WTC11 (cell line): Measurements from ENCODE around the gene PROC.

ENCODE experiments used
- ATF2 ChIP-seq: sonication (generic); formaldehyde crosslinking; IDR thresholded peaks from 2 replicates; pipeline ENCODE4 v1.8.1; 2022; ENCODE audit warnings: low read depth, missing genetic modification reagents, borderline replicate concordance
- CREB1 ChIP-seq: sonication (generic); formaldehyde crosslinking; IDR thresholded peaks from 2 replicates; pipeline ENCODE4 v1.8.0; 2023; ENCODE audit warnings: mild to moderate bottlenecking, missing genetic modification reagents
- CREM ChIP-seq: sonication (generic); formaldehyde crosslinking; IDR thresholded peaks from 2 replicates; pipeline ENCODE4 v1.8.1; 2022; ENCODE audit warnings: mild to moderate bottlenecking, missing genetic modification reagents, moderate library complexity
- CTCF ChIP-seq: fragments of 200-600 bp; IDR thresholded peaks from 2 replicates; pipeline ENCODE4 v1.8.0; 2022; ENCODE audit warnings: antibody characterized with exemption
- EMX1 ChIP-seq: fragments of 250-450 bp; sonication (Bioruptor Pico); IDR thresholded peaks from 2 replicates; pipeline ENCODE4 v1.8.0; 2021; ENCODE audit warnings: mild to moderate bottlenecking
- FOXJ3 ChIP-seq: sonication (generic); formaldehyde crosslinking; IDR thresholded peaks from 2 replicates; pipeline ENCODE4 v1.9.0; 2021; ENCODE audit warnings: missing genetic modification reagents, mild to moderate bottlenecking, borderline replicate concordance
- SMAD4 ChIP-seq: sonication (generic); formaldehyde crosslinking; IDR thresholded peaks from 2 replicates; pipeline ENCODE4 v1.8.0; 2022; ENCODE audit warnings: mild to moderate bottlenecking, missing genetic modification reagents

GRCh38 chr2:127401757-127402695 is 16.2 kb upstream of the PROC start:
- TF ChIP-seq FOXJ3 (CRISPR knock-in tag) (no peak), CTCF (no peak), CREM (CRISPR knock-in tag) (no peak), SMAD4 (CRISPR knock-in tag) (no peak), EMX1 (CRISPR knock-in tag) (no peak), CREB1 (CRISPR knock-in tag) (no peak), ATF2 (CRISPR knock-in tag) (no peak)
